ENCODE results near the gene SLC26A11.

DNA sequence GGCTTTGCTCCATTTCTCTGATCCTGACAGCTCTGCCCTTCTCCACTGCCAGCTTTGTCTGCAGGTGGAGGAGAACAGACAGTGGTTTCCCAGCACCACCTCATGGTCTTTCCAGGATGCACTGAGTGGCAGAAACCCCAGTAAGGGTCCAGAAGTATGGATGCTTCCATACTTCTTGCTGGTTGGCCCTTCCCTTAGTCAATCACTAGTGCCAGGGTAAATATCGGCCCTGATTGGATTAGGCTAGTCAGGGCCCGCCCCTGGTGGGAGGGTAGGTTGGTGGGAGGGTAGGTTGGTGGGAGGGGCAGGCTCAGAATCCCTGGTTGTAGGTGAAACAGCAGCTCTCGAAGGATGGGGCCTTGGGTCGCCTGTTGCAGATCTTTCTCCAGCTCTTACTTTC lies 50.6 kb downstream of the SLC26A11 start:
- no peak for TF ChIP-seq POLR2A (IDR thresholded peaks at IDR 0.05)
- no peak for TF ChIP-seq CTCF (IDR thresholded peaks at IDR 0.05 in 4 of 5, conservative IDR thresholded peaks at IDR 0.05 in 1 of 5)

Data from gastrocnemius medialis (tissue), 4 donors.